Stomach (tissue), 9 donors: ENCODE data around the gene MACROD1. TPM values are rescaled to one million over a fixed set of nuclear protein-coding genes. Genes with fewer than 3 reads are reported as not detected.

Experiments used
- DNase-seq, 2 donors: peaks; one replicate each; pipeline versions ENCODE4 v3.0.0 to v3.0.0-alpha.2; 2013 to 2019
- H3K27ac ChIP-seq, 5 donors: fragments of 200-600 bp in 4 of 5; sonication (generic) in 4 of 5; one replicate each; pipeline ENCODE4 v1.5.1; 2013 to 2019; ENCODE audit warnings: mild to moderate bottlenecking in 1 of 5, moderate library complexity in 1 of 5
- H3K27me3 ChIP-seq, 3 donors: fragments of 200-600 bp; sonication (generic); one replicate each; pipeline ENCODE4 v1.5.1; 2017 to 2019; ENCODE audit warnings: mixed run types in 1 of 3
- H3K36me3 ChIP-seq, 4 donors: fragments of 200-600 bp; sonication (generic); 1 replicate in 3 of 4; 2 replicates in 1 of 4; pipeline ENCODE4 v1.5.1; 2016 to 2019
- H3K4me1 ChIP-seq, 4 donors: fragments of 200-600 bp; sonication (generic); one replicate each; pipeline ENCODE4 v1.5.1; 2016 to 2019
- H3K4me3 ChIP-seq, 4 donors: fragments of 200-600 bp; sonication (generic) in 3 of 4; one replicate each; pipeline ENCODE4 v1.5.1; 2016 to 2019; ENCODE audit warnings: mild to moderate bottlenecking in 1 of 4
- H3K9me3 ChIP-seq, 4 donors: fragments of 200-600 bp; sonication (generic); one replicate each; pipeline ENCODE4 v1.5.1; 2016 to 2019
- CTCF ChIP-seq, 7 experiments: fragments of 450-650 bp in 4 of 7; fragments of 200-600 bp in 3 of 7; sonication (generic) in 3 of 7; IDR thresholded peaks; one replicate each; pipeline ENCODE4 v1.5.1; 2016 to 2019; ENCODE audit warnings: antibody characterized with exemption in 7 of 7, control low read depth in 2 of 7, mild to moderate bottlenecking in 1 of 7
- EP300 ChIP-seq: sonication (generic); formaldehyde crosslinking; IDR thresholded peaks from one replicate; pipeline ENCODE4 v1.6.1; 2017; ENCODE audit warnings: antibody characterized with exemption
- POLR2A ChIP-seq, 4 donors: fragments of 450-650 bp; IDR thresholded peaks; one replicate each; pipeline ENCODE4 v1.6.1; 2016; ENCODE audit warnings: antibody characterized with exemption in 4 of 4, control low read depth in 2 of 4, mild to moderate bottlenecking in 1 of 4, moderate library complexity in 1 of 4
- POLR2AphosphoS5 ChIP-seq, 3 donors: sonication (generic); formaldehyde crosslinking; IDR thresholded peaks; one replicate each; pipeline ENCODE4 v1.6.1; 2016; ENCODE audit warnings: antibody characterized with exemption in 3 of 3
- WGBS, 5 donors: extraction: QIAGEN DNeasy Blood & Tissue Kit in 3 of 5; methylation state at CpG; one replicate each; pipeline versions ENCODE4 v1.1.5 to v1.1.7; 2013 to 2018; 5-methylcytosine and 5-hydroxymethylcytosine counted together
- intact Hi-C: fragments of 100-400 bp; cut with DNase I; formaldehyde crosslinking; loops from one replicate; pipeline ENCODE4 v1.15.1; 2023; ENCODE audit warnings: low total_unique reads
- polyA plus RNA-seq, 3 donors: library from polyadenylated mRNA; stranded (reverse); fragments of 200-250 nt; gene quantifications; one replicate each; pipeline ENCODE4 v1.2.3, GENCODE V29; 2013
- total RNA-seq, 5 donors: library from RNA; depleted of rRNA; stranded (reverse); fragments of >200 nt; gene quantifications; one replicate each; pipeline versions ENCODE4 v1.1.0 to v1.2.3, GENCODE V29; 2014 to 2016
- donor health status: healthy with polysubstance abuse.
- donor health status: Bipolar disorder and iron deficiency.
- donor health status: healthy.

MACROD1 gene
- total and polyA plus RNA-seq, 8 donors = 18.0 to 283 (median 47.4) TPM

GRCh38 chr11:64117763-64118459 lies 48.0 kb downstream of the MACROD1 start:
- peaks cover 3 to 20% (median 8%) of the 10 kb centered on the region in 4 donors for H3K4me1 ChIP-seq
- H3K4me3 ChIP-seq = no peak overlapping the region
- TF ChIP-seq CTCF (IDR thresholded peaks at IDR 0.05) = no peak
- no peak for TF ChIP-seq POLR2A (IDR thresholded peaks at IDR 0.05)
- no peak for TF ChIP-seq EP300
- TF ChIP-seq POLR2AphosphoS5 (IDR thresholded peaks at IDR 0.05) = no peak
- intact Hi-C loops = no loop called here
- peaks cover 0 to 19% (median 7%) of the 10 kb centered on the region in 4 donors for H3K36me3 ChIP-seq
- DNase-seq = no peak
- no peaks in the 10 kb centered on the region for H3K9me3 ChIP-seq
- WGBS, 5 donors = 91 to 98% (median 93%) methylated on average over 21 to 32 of the region's 32 CpGs
- no peak overlapping the region for H3K27ac ChIP-seq
- no peaks in the 10 kb centered on the region for H3K27me3 ChIP-seq

GRCh38 chr11:64115531-64116522 lies 50.1 kb downstream of the MACROD1 start:
- H3K27me3 ChIP-seq = no peaks in the 10 kb centered on the region
- peaks cover 0 to 19% (median 9%) of the 10 kb centered on the region in 4 donors for H3K36me3 ChIP-seq
- DNase-seq = no peak
- intact Hi-C loops = no loop called here
- H3K4me3 ChIP-seq = no peak overlapping the region
- 82 to 90% (median 88%) methylated on average over 21 to 47 of the region's 47 CpGs for WGBS, 5 donors
- TF ChIP-seq POLR2AphosphoS5 (IDR thresholded peaks at IDR 0.05) (no peak), POLR2A (IDR thresholded peaks at IDR 0.05) (no peak), EP300 (no peak), CTCF (IDR thresholded peaks at IDR 0.05) (no peak)
- H3K27ac ChIP-seq = no peak overlapping the region
- H3K9me3 ChIP-seq = no peaks in the 10 kb centered on the region
- peaks cover 0 to 4% (median 1%) of the 10 kb centered on the region in 4 donors for H3K4me1 ChIP-seq

- DNase-seq = no peak
- Histone ChIP-seq H3K9me3 (no peaks in the 10 kb centered on the region), H3K4me3 (no peak overlapping the region), H3K27ac (no peak overlapping the region), H3K4me1 (no peaks in the 10 kb centered on the region), H3K27me3 (no peaks in the 10 kb centered on the region), H3K36me3 (peaks cover 0 to 19% (median 9%) of the 10 kb centered on the region in 4 donors)
- intact Hi-C loops = no loop called here
- TF ChIP-seq CTCF (IDR thresholded peaks at IDR 0.05) = no peak
- TF ChIP-seq EP300 = no peak
- no peak for TF ChIP-seq POLR2AphosphoS5 (IDR thresholded peaks at IDR 0.05)
- no peak for TF ChIP-seq POLR2A (IDR thresholded peaks at IDR 0.05)
- 77 to 97% (median 93%) methylated on average over 2 of the region's 2 CpGs for WGBS, 5 donors
These were observed 51.7 kb downstream of the MACROD1 start for GRCh38 chr11:64114231-64114630.

GRCh38 chr11:64113462-64113780 lies 52.5 kb downstream of the MACROD1 start:
- no peaks in the 10 kb centered on the region for H3K27me3 ChIP-seq
- H3K27ac ChIP-seq = no peak overlapping the region
- H3K4me3 ChIP-seq = no peak overlapping the region
- no peak for DNase-seq
- intact Hi-C loops = no loop called here
- H3K9me3 ChIP-seq = no peaks in the 10 kb centered on the region
- no peaks in the 10 kb centered on the region for H3K4me1 ChIP-seq
- WGBS, 5 donors = 87 to 96% (median 95%) methylated on average over 2 of the region's 2 CpGs
- peaks cover 0 to 19% (median 9%) of the 10 kb centered on the region in 4 donors for H3K36me3 ChIP-seq
- no peak for TF ChIP-seq POLR2AphosphoS5 (IDR thresholded peaks at IDR 0.05)
- no peak for TF ChIP-seq EP300
- no peak for TF ChIP-seq CTCF (IDR thresholded peaks at IDR 0.05)
- TF ChIP-seq POLR2A (IDR thresholded peaks at IDR 0.05) = no peak
